ENCODE data around the gene EPHB1. TPM values are rescaled to one million over a fixed set of nuclear protein-coding genes. Genes with fewer than 3 reads are reported as not detected.

EPHB1 gene
- total RNA-seq, 4 donors from 2014 or later: 1.00 to 8.9 (median 4.5) TPM

DNA sequence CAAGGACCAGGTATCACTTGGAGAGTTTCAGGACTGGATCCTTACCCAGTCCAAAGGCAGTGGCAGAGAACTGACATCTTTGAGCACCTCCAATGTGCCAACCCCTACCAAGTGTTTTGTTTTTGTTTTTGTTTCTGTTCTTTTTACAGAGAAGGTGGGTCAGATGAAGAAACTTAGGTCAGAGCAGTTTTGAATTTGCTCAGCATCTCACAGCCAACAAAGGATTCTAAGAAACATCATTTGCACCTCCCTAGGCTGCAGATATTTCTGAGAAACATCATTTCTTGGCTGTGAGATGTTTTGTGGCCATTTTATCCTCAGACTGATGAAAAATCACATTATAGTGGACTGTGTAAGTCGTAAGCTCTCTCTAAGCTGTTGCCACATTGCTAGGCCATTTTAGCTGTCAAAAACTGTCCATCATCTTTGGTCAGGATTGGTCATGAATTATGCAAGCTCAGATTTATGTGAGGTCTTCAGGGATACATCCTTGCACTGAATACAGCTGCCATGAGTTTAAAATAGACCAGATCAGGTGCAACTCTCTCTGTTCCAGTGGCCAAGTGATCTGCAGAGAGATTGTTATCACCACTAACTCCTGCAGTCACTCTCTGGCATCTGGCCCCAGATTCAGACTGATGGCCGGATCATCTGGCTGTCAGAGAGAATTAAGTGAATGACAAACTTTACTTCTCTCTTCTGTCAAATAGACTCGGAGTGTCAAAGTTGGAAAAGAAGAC lies 341.5 kb downstream of the EPHB1 start:
- TF ChIP-seq, protein P1, sequence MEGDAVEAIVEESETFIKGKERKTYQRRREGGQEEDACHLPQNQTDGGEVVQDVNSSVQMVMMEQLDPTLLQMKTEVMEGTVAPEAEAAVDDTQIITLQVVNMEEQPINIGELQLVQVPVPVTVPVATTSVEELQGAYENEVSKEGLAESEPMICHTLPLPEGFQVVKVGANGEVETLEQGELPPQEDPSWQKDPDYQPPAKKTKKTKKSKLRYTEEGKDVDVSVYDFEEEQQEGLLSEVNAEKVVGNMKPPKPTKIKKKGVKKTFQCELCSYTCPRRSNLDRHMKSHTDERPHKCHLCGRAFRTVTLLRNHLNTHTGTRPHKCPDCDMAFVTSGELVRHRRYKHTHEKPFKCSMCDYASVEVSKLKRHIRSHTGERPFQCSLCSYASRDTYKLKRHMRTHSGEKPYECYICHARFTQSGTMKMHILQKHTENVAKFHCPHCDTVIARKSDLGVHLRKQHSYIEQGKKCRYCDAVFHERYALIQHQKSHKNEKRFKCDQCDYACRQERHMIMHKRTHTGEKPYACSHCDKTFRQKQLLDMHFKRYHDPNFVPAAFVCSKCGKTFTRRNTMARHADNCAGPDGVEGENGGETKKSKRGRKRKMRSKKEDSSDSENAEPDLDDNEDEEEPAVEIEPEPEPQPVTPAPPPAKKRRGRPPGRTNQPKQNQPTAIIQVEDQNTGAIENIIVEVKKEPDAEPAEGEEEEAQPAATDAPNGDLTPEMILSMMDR (IDR thresholded peaks at IDR 0.05 in 4 of 5, conservative IDR thresholded peaks at IDR 0.05 in 1 of 5): no peak
- no peak for TF ChIP-seq POLR2A (IDR thresholded peaks at IDR 0.05)
- Histone ChIP-seq H3K27me3 (no peaks in the 10 kb centered on the region), H3K36me3 (no peaks in the 10 kb centered on the region), H3K4me1 (peaks cover 29 to 31% of the 10 kb centered on the region in 2 donors), H3K9me3 (no peaks in the 10 kb centered on the region), H3K4me3 (no peak overlapping the region), H3K27ac (peak overlapping the region; percentile 78 to 88 (median 82))
- in situ Hi-C loops (cut with MboI; ENCODE audit: low sequenced_read_pairs in 4 of 4): no loop called here
- DNase-seq: peak; percentile 80
- intact Hi-C loops (cut with DNase I; ENCODE audit: low total_unique reads): loop anchor here (1.0 to 5.0 kb wide), 4 partner anchors 12 to 831 kb away; partner anchors contain the start of gene PPP2R3A
- ATAC-seq: peak; percentile 98

DNA sequence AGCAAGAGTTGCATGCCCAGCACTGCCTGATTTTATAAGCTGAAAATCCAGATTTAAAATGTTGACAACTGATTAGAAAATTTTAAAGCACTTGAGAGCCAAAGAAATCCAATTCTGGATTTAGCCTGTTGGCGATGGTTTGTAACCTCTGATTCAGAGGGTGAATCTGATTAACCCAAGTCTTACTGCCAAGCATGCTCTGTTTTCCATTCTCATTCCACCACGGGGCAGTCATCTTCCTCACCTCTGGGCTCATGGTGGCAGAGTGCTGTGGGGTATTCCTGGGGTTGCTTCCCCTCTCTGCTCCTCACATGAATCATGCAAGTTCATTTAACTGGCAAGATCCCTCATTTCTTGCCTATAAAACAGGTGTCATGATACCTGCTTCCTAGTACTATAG lies 342.2 kb downstream of the EPHB1 start:
- no peaks in the 10 kb centered on the region for H3K36me3 ChIP-seq
- no peaks in the 10 kb centered on the region for H3K27me3 ChIP-seq
- ATAC-seq: peak; percentile 21 to 38
- DNase-seq: no peak
- H3K4me3 ChIP-seq: no peak overlapping the region
- in situ Hi-C loops (cut with MboI; ENCODE audit: low sequenced_read_pairs in 4 of 4): no loop called here
- H3K4me1 ChIP-seq: peaks cover 31 to 34% of the 10 kb centered on the region in 2 donors
- intact Hi-C loops (cut with DNase I; ENCODE audit: low total_unique reads): loop anchor here (2.0 to 5.0 kb wide), 3 partner anchors 80 to 830 kb away; partner anchors contain the start of gene PPP2R3A
- H3K9me3 ChIP-seq: no peaks in the 10 kb centered on the region
- H3K27ac ChIP-seq: peak overlapping the region; percentile 78 to 88 (median 82)
- TF ChIP-seq POLR2A (IDR thresholded peaks at IDR 0.05): no peak
- TF ChIP-seq, protein P1 (IDR thresholded peaks at IDR 0.05 in 4 of 5, conservative IDR thresholded peaks at IDR 0.05 in 1 of 5): no peak

DNA sequence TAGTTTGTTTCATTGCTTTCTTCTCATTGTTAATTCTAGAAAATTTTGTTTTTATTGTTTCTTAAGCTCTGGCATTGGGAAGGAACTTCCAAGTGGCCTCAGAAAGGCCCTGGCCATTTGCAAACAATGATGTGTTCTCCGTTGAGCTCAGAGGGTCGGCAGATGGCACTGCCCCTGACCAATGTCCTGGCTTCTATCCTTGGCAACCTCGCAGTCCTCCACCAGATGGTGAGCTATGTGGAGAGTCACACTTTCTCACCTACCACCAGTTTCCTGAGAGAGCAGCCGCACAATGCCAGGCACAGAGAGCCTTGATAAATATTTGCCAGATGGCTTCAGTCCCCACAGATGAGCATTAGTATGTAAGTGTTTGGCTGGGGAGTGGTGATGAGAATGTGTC lies 343.7 kb downstream of the EPHB1 start:
- peaks cover 31 to 34% of the 10 kb centered on the region in 2 donors for H3K4me1 ChIP-seq
- H3K36me3 ChIP-seq: no peaks in the 10 kb centered on the region
- TF ChIP-seq, protein P1 (IDR thresholded peaks at IDR 0.05 in 4 of 5, conservative IDR thresholded peaks at IDR 0.05 in 1 of 5): no peak
- TF ChIP-seq POLR2A (IDR thresholded peaks at IDR 0.05): no peak
- no peak overlapping the region for H3K4me3 ChIP-seq
- H3K27ac ChIP-seq: no peak overlapping the region
- ATAC-seq: no peak
- intact Hi-C loops (cut with DNase I; ENCODE audit: low total_unique reads): loop anchor here (5.0 kb wide), 2 partner anchors 416 to 829 kb away; partner anchors contain the start of gene PPP2R3A
- in situ Hi-C loops (cut with MboI; ENCODE audit: low sequenced_read_pairs in 4 of 4): no loop called here
- DNase-seq: no peak
- H3K9me3 ChIP-seq: no peaks in the 10 kb centered on the region
- H3K27me3 ChIP-seq: no peaks in the 10 kb centered on the region

DNA sequence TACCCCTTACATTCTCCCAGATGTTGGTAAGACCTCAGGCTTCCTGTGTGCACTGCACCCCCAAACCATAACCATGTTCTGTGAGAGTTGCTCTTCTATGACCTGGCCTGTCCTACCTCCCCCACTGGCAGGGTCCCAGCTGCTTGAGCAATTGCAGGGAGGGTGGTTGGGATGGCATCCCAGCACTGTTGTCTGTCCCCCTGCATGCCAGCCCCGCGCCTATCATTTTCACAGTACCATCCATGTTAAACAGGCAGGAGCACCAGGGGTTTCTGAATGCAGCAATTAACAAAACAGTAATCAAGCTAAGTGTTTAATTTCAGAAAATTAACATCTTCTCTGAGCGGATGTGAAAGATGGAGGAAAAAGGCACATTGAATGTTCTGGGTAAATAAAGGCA lies 345.5 kb downstream of the EPHB1 start:
- Histone ChIP-seq H3K4me3 (no peak overlapping the region), H3K36me3 (no peaks in the 10 kb centered on the region), H3K4me1 (peaks cover 31% of the 10 kb centered on the region in 2 donors), H3K27ac (no peak overlapping the region), H3K9me3 (no peaks in the 10 kb centered on the region), H3K27me3 (no peaks in the 10 kb centered on the region)
- TF ChIP-seq, protein P1 (IDR thresholded peaks at IDR 0.05 in 4 of 5, conservative IDR thresholded peaks at IDR 0.05 in 1 of 5): no peak
- TF ChIP-seq POLR2A (IDR thresholded peaks at IDR 0.05): no peak
- intact Hi-C loops (cut with DNase I; ENCODE audit: low total_unique reads) (loop anchor here (10.0 kb wide), 2 partner anchors 194 to 496 kb away; no protein-coding TSS in a partner anchor), in situ Hi-C loops (cut with MboI; ENCODE audit: low sequenced_read_pairs in 4 of 4) (no loop called here)
- DNase-seq (peak in 1 of 2 donors; percentile 49), ATAC-seq (no peak)
